NT2/D1 (cell line): ENCODE data around the gene SUMO3.

Source experiments
- DNase-seq: peaks from one replicate; pipeline ENCODE4 v3.0.0-alpha.2; 2011; ENCODE audit warnings: low read depth, low spot score
- H3K27me3 ChIP-seq: 2 replicates; pipeline ENCODE4 v1.6.0; 2011; ENCODE audit warnings: mild to moderate bottlenecking; ENCODE audit not compliant: insufficient read length, insufficient read depth
- H3K36me3 ChIP-seq: 2 replicates; pipeline ENCODE4 v1.6.1; 2011; ENCODE audit warnings: mild to moderate bottlenecking, low read length, mixed read lengths; ENCODE audit not compliant: insufficient read depth, insufficient read length
- H3K4me1 ChIP-seq: 2 replicates; pipeline ENCODE4 v1.5.1; 2011; ENCODE audit not compliant: insufficient read depth, insufficient read length
- H3K4me3 ChIP-seq: 2 replicates; pipeline ENCODE4 v1.5.1; 2011; ENCODE audit warnings: low read depth; ENCODE audit not compliant: insufficient read length
- H3K9ac ChIP-seq: 2 replicates; pipeline ENCODE4 v1.6.0; 2011; ENCODE audit warnings: low read depth; ENCODE audit not compliant: insufficient read length
- H3K9me3 ChIP-seq: 2 replicates; pipeline ENCODE4 v1.5.1; 2011; ENCODE audit warnings: mild to moderate bottlenecking, low read length; ENCODE audit not compliant: insufficient read depth
- SUZ12 ChIP-seq: IDR thresholded peaks from 2 replicates; pipeline ENCODE4 v1.6.1; 2011; ENCODE audit not compliant: insufficient read length, insufficient read depth; ENCODE audit errors: extremely low read depth
- YY1 ChIP-seq: IDR thresholded peaks from 2 replicates; pipeline ENCODE4 v1.6.1; 2011; ENCODE audit not compliant: insufficient read length, insufficient read depth
- ZNF274 ChIP-seq: IDR thresholded peaks from 2 replicates; pipeline ENCODE4 v1.6.1; 2011; ENCODE audit warnings: mild to moderate bottlenecking, low read depth, low read length

SUMO3 gene

DNA sequence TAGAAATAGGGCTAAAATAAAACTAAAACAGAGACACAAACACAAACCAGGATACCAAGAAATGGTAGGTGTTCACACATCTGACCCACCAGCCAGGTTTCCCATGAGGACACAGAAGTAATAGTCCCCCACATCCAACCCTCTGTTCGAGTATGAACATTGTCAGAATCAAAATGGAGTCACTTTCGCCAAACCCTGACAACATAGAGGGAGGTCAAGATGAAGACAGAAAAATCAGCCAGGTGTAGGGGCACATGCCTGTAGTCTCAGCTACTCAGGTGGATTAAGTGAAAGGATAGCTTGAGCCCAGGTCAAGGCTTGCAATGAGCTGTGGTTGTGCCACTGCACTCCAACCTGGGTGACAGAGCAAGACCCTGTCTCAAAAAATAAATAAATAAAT is 20.1 kb downstream of the SUMO3 start:
- no peaks in the 10 kb centered on the region for H3K9me3 ChIP-seq
- H3K9ac ChIP-seq: no peak overlapping the region
- H3K36me3 ChIP-seq: peaks cover 60% of the 10 kb centered on the region
- H3K4me1 ChIP-seq: peaks cover 6% of the 10 kb centered on the region
- H3K27me3 ChIP-seq: no peaks in the 10 kb centered on the region
- DNase-seq: no peak
- no peak for TF ChIP-seq ZNF274
- no peak for TF ChIP-seq YY1
- no peak overlapping the region for H3K4me3 ChIP-seq

DNA sequence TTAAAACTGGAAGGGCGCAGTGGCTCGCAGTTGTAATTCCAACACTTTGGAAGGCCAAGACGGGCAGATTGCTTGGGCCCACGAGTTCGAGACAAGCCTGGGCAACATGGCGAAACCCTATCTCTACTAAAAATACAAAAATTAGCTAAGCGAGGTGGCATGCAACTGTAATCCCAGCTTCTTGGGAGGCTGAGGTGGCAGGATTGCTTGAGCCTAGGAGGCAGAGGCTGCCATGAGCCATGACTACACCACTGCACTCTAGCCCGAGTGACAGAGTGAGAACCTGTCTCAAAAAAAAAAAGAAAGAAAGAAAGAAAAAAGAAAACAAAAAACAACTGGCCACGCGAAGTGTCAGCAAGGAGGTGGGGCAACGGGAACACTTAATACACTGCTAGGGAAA is 22.5 kb downstream of the SUMO3 start:
- peaks cover under 1% of the 10 kb centered on the region for H3K4me1 ChIP-seq
- no peak for DNase-seq
- H3K27me3 ChIP-seq: no peaks in the 10 kb centered on the region
- H3K9ac ChIP-seq: no peak overlapping the region
- no peak overlapping the region for H3K4me3 ChIP-seq
- H3K36me3 ChIP-seq: peaks cover 76% of the 10 kb centered on the region
- no peaks in the 10 kb centered on the region for H3K9me3 ChIP-seq
- no peak for TF ChIP-seq YY1
- no peak for TF ChIP-seq ZNF274
- no peak for TF ChIP-seq SUZ12

DNA sequence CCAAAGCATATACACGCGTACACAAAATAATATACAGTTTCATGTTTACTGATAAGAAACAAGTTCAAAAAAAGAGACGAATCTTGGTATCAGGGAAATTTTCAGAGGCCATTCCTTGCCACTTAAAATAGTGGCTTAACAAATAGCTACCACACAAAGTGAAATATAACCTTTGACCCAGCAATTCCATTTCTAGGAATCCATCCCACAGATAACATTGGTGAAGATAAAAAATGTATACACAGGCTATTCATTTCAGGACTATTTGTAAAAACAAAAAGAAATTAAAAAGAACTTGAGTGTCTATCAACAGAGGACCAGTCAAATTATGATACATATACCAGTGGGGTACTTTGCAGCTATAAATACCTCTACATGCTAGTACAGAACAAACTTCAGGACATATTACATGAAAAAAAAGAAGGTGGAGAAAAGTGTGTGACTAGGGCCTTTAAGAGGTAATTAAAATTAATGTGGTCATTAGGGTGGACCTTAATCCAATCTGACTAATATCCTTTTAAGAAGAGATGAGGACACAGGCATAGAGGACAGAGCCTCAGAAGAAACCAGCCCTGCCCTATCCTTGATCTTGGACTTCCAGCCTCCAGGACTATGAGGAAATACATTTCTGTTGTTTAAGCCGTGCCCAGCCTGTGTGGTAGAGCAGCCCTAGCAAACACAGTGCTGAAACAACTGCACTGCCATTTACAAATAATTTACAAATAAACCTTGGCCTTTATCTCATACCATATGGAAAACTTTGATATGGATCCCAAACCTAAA is 24.1 kb downstream of the SUMO3 start:
- Histone ChIP-seq H3K9ac (no peak overlapping the region), H3K4me3 (no peak overlapping the region), H3K36me3 (peaks cover 64% of the 10 kb centered on the region), H3K27me3 (no peaks in the 10 kb centered on the region), H3K9me3 (no peaks in the 10 kb centered on the region), H3K4me1 (no peaks in the 10 kb centered on the region)
- DNase-seq: no peak
- no peak for TF ChIP-seq SUZ12
- no peak for TF ChIP-seq YY1
- TF ChIP-seq ZNF274: no peak

DNA sequence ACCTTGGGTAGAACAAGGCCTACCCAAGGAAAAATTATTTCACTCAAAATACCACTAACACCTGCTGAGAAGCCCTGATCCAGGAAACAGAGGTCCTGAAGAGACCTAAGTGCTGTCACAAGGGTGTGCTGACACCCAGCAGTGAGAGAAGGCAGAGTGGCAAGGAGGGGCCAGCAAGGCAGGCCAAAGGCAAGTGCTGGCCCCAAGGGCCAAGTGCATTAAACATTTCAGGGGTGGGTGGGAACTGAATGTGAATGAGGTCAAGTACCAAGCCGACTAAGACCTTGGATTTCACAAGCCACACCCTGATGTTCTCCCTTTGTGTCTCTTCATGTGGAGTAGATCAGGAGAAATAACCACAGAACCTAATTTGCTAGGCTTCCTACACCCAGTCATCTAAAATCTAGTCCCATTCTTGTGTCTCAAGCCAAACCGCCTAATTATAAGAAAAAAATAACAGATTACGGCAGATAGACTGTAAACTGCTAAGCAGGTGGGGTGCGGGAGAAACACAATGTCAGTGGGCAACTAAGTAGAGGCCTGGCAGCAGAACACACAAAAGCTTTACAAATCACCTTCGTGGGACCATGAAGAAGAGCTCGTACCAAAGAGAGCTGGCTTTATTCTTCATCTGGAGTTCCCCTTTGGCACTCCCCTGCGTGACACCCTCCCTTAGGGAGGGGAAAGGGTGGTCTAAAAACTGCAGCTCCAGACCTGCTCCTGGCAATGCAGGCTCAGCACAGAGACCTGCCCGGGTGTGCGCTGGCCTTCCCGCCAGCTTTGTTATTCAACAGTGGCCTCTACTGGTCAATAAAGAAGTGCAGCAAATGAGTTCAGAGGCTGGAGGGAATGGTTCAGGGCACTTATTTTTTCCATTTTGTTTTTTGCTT is 24.9 kb downstream of the SUMO3 start:
- DNase-seq: no peak
- H3K4me1 ChIP-seq: no peaks in the 10 kb centered on the region
- TF ChIP-seq SUZ12: no peak
- TF ChIP-seq YY1: no peak
- no peak for TF ChIP-seq ZNF274
- no peak overlapping the region for H3K4me3 ChIP-seq
- H3K9me3 ChIP-seq: no peaks in the 10 kb centered on the region
- H3K36me3 ChIP-seq: peaks cover 55% of the 10 kb centered on the region
- no peak overlapping the region for H3K9ac ChIP-seq
- H3K27me3 ChIP-seq: no peaks in the 10 kb centered on the region

DNA sequence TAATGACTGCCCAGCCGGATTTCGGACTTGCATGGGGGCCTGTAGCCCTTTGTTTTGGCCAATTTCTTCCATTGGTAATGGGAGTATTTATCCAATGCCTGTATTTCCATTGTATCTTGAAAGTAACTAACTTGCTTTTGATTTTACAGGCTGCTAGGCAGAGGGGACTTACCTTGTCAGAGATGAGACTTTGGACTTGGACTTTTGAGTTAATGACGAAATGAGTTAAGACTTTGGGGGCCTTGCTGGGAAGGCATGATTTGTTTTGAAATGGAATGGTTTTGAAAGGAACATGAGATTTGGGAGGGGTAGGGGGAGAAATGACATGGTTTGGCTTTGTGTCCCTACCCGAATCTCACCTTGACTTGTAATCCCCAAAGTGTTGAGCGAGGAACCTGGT is 25.9 kb downstream of the SUMO3 start:
- no peak for DNase-seq
- no peak for TF ChIP-seq ZNF274
- no peak for TF ChIP-seq SUZ12
- no peak for TF ChIP-seq YY1
- H3K9me3 ChIP-seq: no peaks in the 10 kb centered on the region
- H3K9ac ChIP-seq: no peak overlapping the region
- H3K27me3 ChIP-seq: no peaks in the 10 kb centered on the region
- H3K4me3 ChIP-seq: no peak overlapping the region
- H3K36me3 ChIP-seq: peaks cover 52% of the 10 kb centered on the region
- H3K4me1 ChIP-seq: no peaks in the 10 kb centered on the region

DNA sequence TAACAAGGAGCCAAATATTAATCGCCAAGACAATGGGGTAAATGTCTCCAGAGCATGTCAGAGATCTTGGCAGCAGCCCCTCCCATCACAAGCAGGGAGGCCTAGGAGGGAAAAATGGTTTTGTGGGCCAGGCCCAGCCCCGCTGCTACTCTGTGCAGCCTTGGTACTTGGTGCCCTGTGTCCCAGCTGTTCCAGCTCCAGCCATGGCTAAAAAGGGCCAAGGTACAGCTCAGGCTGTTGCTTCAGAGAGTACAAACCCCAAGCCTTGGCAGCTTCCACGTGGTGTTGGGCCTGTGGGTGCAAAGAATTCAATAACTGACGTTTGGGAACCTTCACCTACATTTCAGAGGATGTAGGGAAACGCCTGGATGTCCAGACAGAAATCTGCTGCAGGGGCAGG is 26.6 kb downstream of the SUMO3 start:
- DNase-seq: no peak
- TF ChIP-seq ZNF274 (no peak), YY1 (no peak), SUZ12 (no peak)
- no peaks in the 10 kb centered on the region for H3K4me1 ChIP-seq
- H3K9ac ChIP-seq: no peak overlapping the region
- no peak overlapping the region for H3K4me3 ChIP-seq
- no peaks in the 10 kb centered on the region for H3K27me3 ChIP-seq
- no peaks in the 10 kb centered on the region for H3K9me3 ChIP-seq
- H3K36me3 ChIP-seq: peaks cover 49% of the 10 kb centered on the region

DNA sequence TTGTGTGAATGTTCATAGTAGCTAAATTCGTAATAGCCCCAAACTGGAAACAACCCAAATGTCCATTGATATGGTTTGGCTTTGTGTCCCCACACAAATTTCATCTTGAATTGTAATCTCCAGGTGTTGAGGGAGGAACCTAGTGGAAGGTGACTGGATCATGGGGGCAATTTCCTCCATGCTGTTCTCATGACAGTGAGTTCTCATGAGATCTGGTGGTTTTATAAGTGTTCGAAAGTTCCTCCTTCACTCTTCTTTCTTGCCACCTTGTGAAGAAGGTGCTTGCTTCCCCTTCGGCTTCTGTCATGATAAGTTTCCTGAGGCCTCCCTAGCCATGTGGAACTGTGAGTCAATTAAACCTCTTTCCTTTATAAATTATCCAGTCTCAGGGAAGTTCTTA is 27.5 kb downstream of the SUMO3 start:
- Histone ChIP-seq H3K9me3 (no peaks in the 10 kb centered on the region), H3K36me3 (peaks cover 48% of the 10 kb centered on the region), H3K9ac (no peak overlapping the region), H3K4me3 (no peak overlapping the region), H3K4me1 (no peaks in the 10 kb centered on the region), H3K27me3 (no peaks in the 10 kb centered on the region)
- TF ChIP-seq SUZ12 (no peak), YY1 (no peak), ZNF274 (no peak)
- no peak for DNase-seq
